ENCODE data around the gene YPEL3.

The YPEL3 gene

DNA sequence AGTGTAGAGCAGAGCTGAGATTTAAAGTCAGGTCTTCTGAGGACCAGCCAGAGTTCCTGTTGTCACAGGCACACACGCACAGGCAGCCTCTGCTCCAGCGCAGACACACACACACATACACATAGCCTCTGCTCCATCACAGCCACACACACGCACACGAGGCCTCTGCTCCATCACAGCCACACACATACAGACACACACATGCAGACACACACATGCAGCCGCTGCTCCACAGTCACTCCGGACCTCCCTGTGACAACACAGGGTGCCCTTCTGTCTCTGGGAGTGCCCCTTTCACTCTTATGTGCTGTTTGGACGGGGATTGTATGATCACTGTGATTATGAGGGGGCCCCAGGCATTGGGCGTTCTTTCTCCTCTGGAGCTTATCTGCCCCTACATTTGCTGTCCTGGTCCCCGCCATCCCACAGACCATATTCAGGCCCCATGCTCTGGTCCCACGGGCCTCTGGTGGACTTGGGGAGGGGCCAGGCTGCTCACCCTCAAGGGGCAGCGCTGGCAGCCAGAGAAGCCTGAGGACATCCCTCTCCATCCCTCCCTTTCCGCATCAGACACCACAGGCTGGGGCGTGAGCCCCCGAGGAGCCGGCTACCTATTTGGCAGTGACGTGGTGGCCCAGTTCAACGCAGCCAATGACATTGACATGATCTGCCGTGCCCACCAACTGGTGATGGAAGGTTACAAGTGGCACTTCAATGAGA lies 11.8 kb downstream of the YPEL3 start:
- POLR2A ChIA-PET = interaction anchor here (2.2 kb wide), 1 partner anchor 19 kb away, joined by 9 read pairs; the partner anchor contains the start of gene ALDOA
- no peak for DNase-seq (ENCODE audit: extremely low spot score)
- TF ChIP-seq CTBP1 (IDR thresholded peaks at IDR 0.05; ENCODE audit: borderline replicate concordance) (no peak), BHLHE40 (IDR thresholded peaks at IDR 0.05; ENCODE audit: borderline replicate concordance) (no peak), ARNT (IDR thresholded peaks at IDR 0.05) (no peak), L3MBTL2 (conservative IDR thresholded peaks at IDR 0.05) (no peak), SP1 (IDR thresholded peaks at IDR 0.05) (no peak), SUZ12 (IDR thresholded peaks at IDR 0.05) (no peak), FOXA1 (IDR thresholded peaks at IDR 0.05) (no peak), ZNF384 (IDR thresholded peaks at IDR 0.05) (no peak), FOXK2 (IDR thresholded peaks at IDR 0.05) (no peak), LEF1 (IDR thresholded peaks at IDR 0.05; ENCODE audit: borderline replicate concordance) (no peak)
- TF ChIP-seq, protein P1, sequence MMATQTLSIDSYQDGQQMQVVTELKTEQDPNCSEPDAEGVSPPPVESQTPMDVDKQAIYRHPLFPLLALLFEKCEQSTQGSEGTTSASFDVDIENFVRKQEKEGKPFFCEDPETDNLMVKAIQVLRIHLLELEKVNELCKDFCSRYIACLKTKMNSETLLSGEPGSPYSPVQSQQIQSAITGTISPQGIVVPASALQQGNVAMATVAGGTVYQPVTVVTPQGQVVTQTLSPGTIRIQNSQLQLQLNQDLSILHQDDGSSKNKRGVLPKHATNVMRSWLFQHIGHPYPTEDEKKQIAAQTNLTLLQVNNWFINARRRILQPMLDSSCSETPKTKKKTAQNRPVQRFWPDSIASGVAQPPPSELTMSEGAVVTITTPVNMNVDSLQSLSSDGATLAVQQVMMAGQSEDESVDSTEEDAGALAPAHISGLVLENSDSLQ (IDR thresholded peaks at IDR 0.05) = no peak
- CTCF ChIA-PET = no interaction called here

DNA sequence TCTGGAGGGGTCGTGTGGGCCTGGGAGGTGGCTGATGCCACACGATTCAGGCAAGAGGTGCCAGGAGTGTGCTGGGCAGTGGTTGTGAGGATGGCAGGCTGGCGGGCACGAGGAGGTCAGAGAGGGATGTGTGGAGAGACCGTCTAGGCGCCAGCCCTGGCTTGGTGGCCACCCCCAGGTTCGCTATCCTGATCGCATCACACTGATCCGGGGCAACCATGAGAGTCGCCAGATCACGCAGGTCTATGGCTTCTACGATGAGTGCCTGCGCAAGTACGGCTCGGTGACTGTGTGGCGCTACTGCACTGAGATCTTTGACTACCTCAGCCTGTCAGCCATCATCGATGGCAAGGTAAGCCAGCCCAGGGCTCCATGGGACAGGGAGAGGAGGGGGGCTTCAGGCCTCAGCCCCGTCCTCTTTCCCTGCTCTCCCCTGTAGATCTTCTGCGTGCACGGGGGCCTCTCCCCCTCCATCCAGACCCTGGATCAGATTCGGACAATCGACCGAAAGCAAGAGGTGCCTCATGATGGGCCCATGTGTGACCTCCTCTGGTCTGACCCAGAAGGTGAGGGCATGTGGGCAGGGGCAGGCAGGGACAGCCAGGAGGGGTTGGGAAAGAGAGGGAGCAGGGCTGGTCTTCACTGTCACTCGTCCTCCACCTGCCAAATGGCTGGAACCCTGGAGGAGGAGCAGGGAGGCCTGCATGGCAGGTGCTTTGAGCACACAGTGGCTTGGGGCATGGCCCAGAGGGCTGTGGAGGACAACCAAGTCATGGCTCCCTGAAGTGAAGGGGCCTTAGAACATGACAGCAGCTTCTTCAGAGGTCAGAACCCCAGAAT lies 12.6 kb downstream of the YPEL3 start:
- TF ChIP-seq SUZ12 (IDR thresholded peaks at IDR 0.05) (no peak), ZNF384 (IDR thresholded peaks at IDR 0.05) (no peak), ELF4 (IDR thresholded peaks at IDR 0.05) (no peak), ARNT (IDR thresholded peaks at IDR 0.05) (no peak), FOXM1 (IDR thresholded peaks at IDR 0.05; ENCODE audit: borderline replicate concordance) (no peak), CTBP1 (IDR thresholded peaks at IDR 0.05; ENCODE audit: borderline replicate concordance) (no peak), HDGF (IDR thresholded peaks at IDR 0.05; ENCODE audit: borderline replicate concordance) (no peak), TARDBP (IDR thresholded peaks at IDR 0.05) (no peak), SP1 (IDR thresholded peaks at IDR 0.05) (no peak), L3MBTL2 (conservative IDR thresholded peaks at IDR 0.05) (no peak), FOXK2 (IDR thresholded peaks at IDR 0.05) (no peak), FOXA1 (IDR thresholded peaks at IDR 0.05) (no peak), BHLHE40 (IDR thresholded peaks at IDR 0.05; ENCODE audit: borderline replicate concordance) (no peak), NFRKB (IDR thresholded peaks at IDR 0.05) (no peak), LEF1 (IDR thresholded peaks at IDR 0.05; ENCODE audit: borderline replicate concordance) (no peak)
- TF ChIP-seq, protein P1 (IDR thresholded peaks at IDR 0.05) = no peak
- CTCF ChIA-PET = no interaction called here
- POLR2A ChIA-PET = interaction anchor here (1.5 to 2.2 kb wide), 2 partner anchors 11 to 18 kb away, joined by 3 to 9 read pairs; partner anchors contain the start of gene ALDOA
- DNase-seq (ENCODE audit: extremely low spot score) = no peak

DNA sequence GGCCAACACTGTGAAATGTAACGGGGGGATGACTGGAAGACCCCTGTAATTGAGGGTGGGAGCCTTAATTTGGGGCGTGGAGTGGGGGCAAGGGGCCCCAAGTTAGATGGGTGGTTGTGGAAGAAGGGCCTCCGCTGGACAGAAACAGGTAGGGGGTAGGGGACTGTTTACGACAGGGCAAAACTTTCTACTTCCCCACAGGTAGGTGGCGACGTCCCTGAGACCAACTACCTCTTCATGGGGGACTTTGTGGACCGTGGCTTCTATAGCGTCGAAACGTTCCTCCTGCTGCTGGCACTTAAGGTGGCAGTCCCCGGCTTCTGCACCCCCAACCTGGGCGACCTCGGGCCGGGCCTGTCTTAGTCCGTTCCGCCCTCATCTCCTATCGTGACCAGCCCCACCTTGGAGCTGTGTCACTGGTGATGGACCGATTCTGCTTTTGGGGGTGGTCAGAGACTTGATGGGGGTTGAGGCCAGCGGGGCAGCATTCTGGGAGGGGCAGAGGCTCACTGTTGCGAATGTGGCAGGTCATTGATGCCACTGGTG lies 13.4 kb downstream of the YPEL3 start:
- peak; percentile 49 for DNase-seq (ENCODE audit: extremely low spot score)
- TF ChIP-seq CTBP1 (IDR thresholded peaks at IDR 0.05; ENCODE audit: borderline replicate concordance) = no peak
- TF ChIP-seq ZNF384 (IDR thresholded peaks at IDR 0.05) = no peak
- TF ChIP-seq SUZ12 (IDR thresholded peaks at IDR 0.05) = no peak
- no peak for TF ChIP-seq NFRKB (IDR thresholded peaks at IDR 0.05)
- no peak for TF ChIP-seq FOXM1 (IDR thresholded peaks at IDR 0.05; ENCODE audit: borderline replicate concordance)
- no peak for TF ChIP-seq ARNT (IDR thresholded peaks at IDR 0.05)
- TF ChIP-seq HDGF (IDR thresholded peaks at IDR 0.05; ENCODE audit: borderline replicate concordance) = no peak
- no peak for TF ChIP-seq FOXA1 (IDR thresholded peaks at IDR 0.05)
- no peak for TF ChIP-seq ELF4 (IDR thresholded peaks at IDR 0.05)
- no peak for TF ChIP-seq SP1 (IDR thresholded peaks at IDR 0.05)
- no peak for TF ChIP-seq L3MBTL2 (conservative IDR thresholded peaks at IDR 0.05)
- no peak for TF ChIP-seq BHLHE40 (IDR thresholded peaks at IDR 0.05; ENCODE audit: borderline replicate concordance)
- no peak for TF ChIP-seq FOXK2 (IDR thresholded peaks at IDR 0.05)
- no peak for TF ChIP-seq LEF1 (IDR thresholded peaks at IDR 0.05; ENCODE audit: borderline replicate concordance)
- TF ChIP-seq TARDBP (IDR thresholded peaks at IDR 0.05) = no peak
- TF ChIP-seq, protein P1 (IDR thresholded peaks at IDR 0.05) = no peak
- ChIA-PET CTCF (interaction anchor here (4.8 kb wide), 1 partner anchor 10 kb away, joined by 25 read pairs; the partner anchor contains the start of gene TBX6), POLR2A (interaction anchor here (0.7 to 1.5 kb wide), 3 partner anchors 12 to 19 kb away, joined by 3 read pairs; partner anchors contain the start of gene ALDOA)

DNA sequence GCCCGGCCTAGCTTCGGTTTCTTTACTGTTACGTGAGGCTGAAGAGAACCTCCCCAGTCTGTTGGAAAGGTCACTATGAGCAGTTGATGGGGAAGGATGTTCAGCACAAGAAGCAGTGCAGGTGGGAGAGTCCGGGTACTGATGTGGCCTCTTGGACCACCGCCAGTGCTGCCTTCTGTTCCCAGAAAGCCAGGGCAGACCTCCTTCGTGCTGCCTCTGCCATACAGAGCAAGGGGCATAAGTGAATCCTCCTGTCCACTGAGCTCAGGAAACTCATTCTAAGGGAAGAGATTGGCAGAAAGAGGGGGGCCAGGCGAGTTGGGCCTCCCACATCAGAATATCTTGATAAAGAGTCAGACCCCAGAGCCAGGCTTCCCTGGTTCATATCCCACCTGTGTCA lies 16.5 kb downstream of the YPEL3 start:
- TF ChIP-seq FOXM1 (IDR thresholded peaks at IDR 0.05; ENCODE audit: borderline replicate concordance) = no peak
- no peak for DNase-seq (ENCODE audit: extremely low spot score)
- ChIA-PET POLR2A (interaction anchor here (3.6 to 5.7 kb wide), 2 partner anchors 12 to 13 kb away, joined by 24 to 66 read pairs; partner anchors contain the start of genes ALDOA and TBX6), CTCF (interaction anchor here (0.8 to 4.8 kb wide), 2 partner anchors 13 to 279 kb away, joined by 3 to 25 read pairs; partner anchors contain the start of gene TBX6)

DNA sequence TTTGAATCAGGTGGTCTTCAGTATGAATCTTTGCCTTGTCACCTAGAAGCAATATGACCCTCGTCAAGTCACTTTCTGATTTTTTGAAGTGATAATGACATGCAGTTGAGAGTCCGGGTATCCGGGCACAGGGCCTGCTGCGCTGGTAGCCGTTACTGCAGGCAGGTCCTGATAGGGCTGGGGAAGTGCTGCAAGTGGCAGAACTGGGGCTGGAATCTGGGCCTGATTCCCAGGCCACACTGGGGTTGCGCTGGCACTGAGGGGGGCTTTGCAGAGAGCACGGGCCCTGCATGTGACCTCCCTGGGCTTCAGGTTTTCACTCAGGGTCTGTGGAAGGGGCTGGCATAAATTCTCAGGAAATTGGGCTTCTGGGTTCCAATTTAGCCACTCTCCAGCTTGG lies 17.3 kb downstream of the YPEL3 start:
- DNase-seq (ENCODE audit: extremely low spot score) = no peak
- POLR2A ChIA-PET = interaction anchor here (1.4 to 5.7 kb wide), 3 partner anchors 13 to 18 kb away, joined by 4 to 66 read pairs (median 24); partner anchors contain the start of genes ALDOA and TBX6
- CTCF ChIA-PET = interaction anchor here (0.8 to 4.8 kb wide), 2 partner anchors 13 to 278 kb away, joined by 3 to 25 read pairs; partner anchors contain the start of gene TBX6
- TF ChIP-seq ARNT (IDR thresholded peaks at IDR 0.05) (no peak), FOXM1 (IDR thresholded peaks at IDR 0.05; ENCODE audit: borderline replicate concordance) (no peak), L3MBTL2 (conservative IDR thresholded peaks at IDR 0.05) (no peak), SUZ12 (IDR thresholded peaks at IDR 0.05) (no peak), ELF4 (IDR thresholded peaks at IDR 0.05) (no peak), HDGF (IDR thresholded peaks at IDR 0.05; ENCODE audit: borderline replicate concordance) (no peak), CTBP1 (IDR thresholded peaks at IDR 0.05; ENCODE audit: borderline replicate concordance) (no peak), SP1 (IDR thresholded peaks at IDR 0.05) (no peak), LEF1 (IDR thresholded peaks at IDR 0.05; ENCODE audit: borderline replicate concordance) (no peak), ZNF384 (IDR thresholded peaks at IDR 0.05) (no peak), FOXA1 (IDR thresholded peaks at IDR 0.05) (no peak), NFRKB (IDR thresholded peaks at IDR 0.05) (no peak)
- TF ChIP-seq, protein P1 (IDR thresholded peaks at IDR 0.05) = no peak

Data from HEK293T (cell line).